ENCODE measurements around the gene MOK.

The MOK gene

GRCh38 chr14:102184316-102185035 lies 120.5 kb downstream of the MOK start:
- DNase-seq (ENCODE audit: low read depth): no peak
- no peak overlapping the region for H3K4me3 ChIP-seq (ENCODE audit: low read depth, low read length)
- TF ChIP-seq MAX (IDR thresholded peaks at IDR 0.05; ENCODE audit: low read depth, low read length): no peak
- TF ChIP-seq CTCF (IDR thresholded peaks at IDR 0.05; ENCODE audit: low read depth, low read length): no peak
- no peak for TF ChIP-seq POLR2A (IDR thresholded peaks at IDR 0.05; ENCODE audit: extremely low read depth, insufficient read length)
- no peak for TF ChIP-seq MYC (IDR thresholded peaks at IDR 0.05; ENCODE audit: low read depth, low read length)

DNA sequence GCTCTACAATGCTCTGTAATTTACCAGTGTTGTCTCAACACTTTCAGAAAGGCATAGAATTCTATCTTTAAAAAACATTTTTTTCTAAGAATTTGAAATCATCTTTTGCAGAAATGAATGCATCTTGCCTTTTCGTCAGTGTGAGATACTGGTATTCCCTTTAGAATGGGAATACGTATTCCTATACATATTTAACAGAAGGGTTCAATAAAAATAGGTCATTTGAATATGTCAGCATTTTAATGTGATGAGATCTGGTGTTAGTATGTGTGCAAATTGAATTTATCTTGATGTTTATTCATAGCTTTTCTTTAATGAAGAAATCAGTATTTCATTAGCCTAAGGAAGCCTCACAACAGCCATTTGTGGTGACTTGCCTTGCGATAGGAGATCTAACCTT lies 121.1 kb downstream of the MOK start:
- DNase-seq (ENCODE audit: low read depth): no peak
- no peak overlapping the region for H3K4me3 ChIP-seq (ENCODE audit: low read depth, low read length)
- TF ChIP-seq MAX (IDR thresholded peaks at IDR 0.05; ENCODE audit: low read depth, low read length): no peak
- TF ChIP-seq CTCF (IDR thresholded peaks at IDR 0.05; ENCODE audit: low read depth, low read length): no peak
- no peak for TF ChIP-seq POLR2A (IDR thresholded peaks at IDR 0.05; ENCODE audit: extremely low read depth, insufficient read length)
- no peak for TF ChIP-seq MYC (IDR thresholded peaks at IDR 0.05; ENCODE audit: low read depth, low read length)

DNA sequence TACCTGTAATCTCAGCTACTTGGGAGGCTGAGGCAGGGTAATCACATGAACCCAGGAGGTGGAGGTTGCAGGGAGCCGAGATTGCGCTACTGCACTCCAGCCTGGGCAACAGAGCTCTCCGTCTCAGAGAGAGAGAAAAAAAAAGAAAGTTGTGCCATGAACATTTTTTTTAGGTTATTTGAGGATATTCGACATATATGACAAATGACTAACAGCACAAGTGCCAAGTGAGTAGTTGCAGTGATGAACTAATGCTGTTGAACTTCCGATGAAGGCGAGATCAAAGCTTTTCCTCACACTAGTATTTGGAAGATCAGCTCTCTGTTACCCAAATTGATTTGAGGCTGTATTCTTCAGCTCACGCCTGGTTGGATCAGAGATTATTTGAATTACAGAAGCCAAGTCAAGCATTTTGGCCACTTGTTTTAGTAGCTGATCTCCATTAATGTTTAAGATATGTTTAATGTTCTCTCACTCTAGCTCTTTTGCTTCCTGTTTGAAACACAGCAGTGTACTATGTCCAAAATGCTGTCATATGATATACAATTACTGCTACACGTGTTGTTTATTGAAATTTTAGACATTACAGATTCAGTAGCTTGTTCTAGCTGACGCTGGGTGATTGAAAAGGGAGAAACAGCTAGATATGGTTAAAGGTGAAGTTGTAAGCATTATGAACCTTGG lies 121.9 kb downstream of the MOK start:
- TF ChIP-seq CTCF (IDR thresholded peaks at IDR 0.05; ENCODE audit: low read depth, low read length) (no peak), POLR2A (IDR thresholded peaks at IDR 0.05; ENCODE audit: extremely low read depth, insufficient read length) (no peak), MYC (IDR thresholded peaks at IDR 0.05; ENCODE audit: low read depth, low read length) (no peak), MAX (IDR thresholded peaks at IDR 0.05; ENCODE audit: low read depth, low read length) (no peak)
- H3K4me3 ChIP-seq (ENCODE audit: low read depth, low read length): no peak overlapping the region
- DNase-seq (ENCODE audit: low read depth): no peak

- TF ChIP-seq MAX (IDR thresholded peaks at IDR 0.05; ENCODE audit: low read depth, low read length) (no peak), MYC (IDR thresholded peaks at IDR 0.05; ENCODE audit: low read depth, low read length) (no peak), POLR2A (IDR thresholded peaks at IDR 0.05; ENCODE audit: extremely low read depth, insufficient read length) (no peak), CTCF (IDR thresholded peaks at IDR 0.05; ENCODE audit: low read depth, low read length) (no peak)
- no peak overlapping the region for H3K4me3 ChIP-seq (ENCODE audit: low read depth, low read length)
- peak; percentile 31 for DNase-seq (ENCODE audit: low read depth)
Measured at GRCh38 chr14:102182190-102182589, 122.8 kb downstream of the MOK start.

DNA sequence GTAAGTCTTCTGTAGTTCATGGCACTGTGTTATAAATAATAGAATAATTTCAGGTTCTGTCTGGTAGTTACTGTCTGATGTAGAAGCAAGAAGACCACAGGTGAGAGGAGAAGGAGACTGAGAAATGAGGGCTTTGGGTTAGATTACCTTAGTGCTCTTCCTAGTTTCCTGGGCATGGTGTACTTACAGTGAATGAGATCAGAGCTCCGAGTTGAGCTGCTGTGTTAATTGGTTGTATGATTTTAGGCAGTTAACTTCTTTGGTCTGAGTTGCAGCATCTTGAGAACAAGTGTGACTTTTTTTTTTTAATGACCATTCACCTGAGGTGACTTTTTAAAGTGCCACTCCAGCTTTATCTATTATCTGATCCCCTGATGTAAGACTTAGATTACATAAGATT lies 123.8 kb downstream of the MOK start:
- no peak for DNase-seq (ENCODE audit: low read depth)
- no peak overlapping the region for H3K4me3 ChIP-seq (ENCODE audit: low read depth, low read length)
- TF ChIP-seq CTCF (IDR thresholded peaks at IDR 0.05; ENCODE audit: low read depth, low read length) (no peak), MAX (IDR thresholded peaks at IDR 0.05; ENCODE audit: low read depth, low read length) (no peak), MYC (IDR thresholded peaks at IDR 0.05; ENCODE audit: low read depth, low read length) (no peak), POLR2A (IDR thresholded peaks at IDR 0.05; ENCODE audit: extremely low read depth, insufficient read length) (no peak)

Data from NB4 (cell line).